ENCODE measurements around the gene SPAG6.

Gene SPAG6

GRCh38 chr10:22442063-22442462 is 96.8 kb downstream of the SPAG6 start:
- Mint-ChIP-seq H3K4me3 (no peak overlapping the region), H3K9me3 (no peaks in the 10 kb centered on the region), H3K4me1 (peaks cover 22% of the 10 kb centered on the region), H3K36me3 (peaks cover 8% of the 10 kb centered on the region), H3K27ac (no peak overlapping the region)
- no peak for ATAC-seq
- DNase-seq (ENCODE audit: low spot score in 2 of 2) = no peak

- DNase-seq (ENCODE audit: low spot score in 2 of 2) = no peak
- ATAC-seq = no peak
- H3K36me3 Mint-ChIP-seq = peaks cover 4% of the 10 kb centered on the region
- no peaks in the 10 kb centered on the region for H3K9me3 Mint-ChIP-seq
- H3K4me3 Mint-ChIP-seq = no peak overlapping the region
- peaks cover 22% of the 10 kb centered on the region for H3K4me1 Mint-ChIP-seq
- no peak overlapping the region for H3K27ac Mint-ChIP-seq
Measured at GRCh38 chr10:22442468-22442867, 97.2 kb downstream of the SPAG6 start.

- Mint-ChIP-seq H3K4me3 (no peak overlapping the region), H3K36me3 (no peaks in the 10 kb centered on the region), H3K9me3 (no peaks in the 10 kb centered on the region), H3K27ac (no peak overlapping the region), H3K4me1 (peaks cover 13% of the 10 kb centered on the region)
- ATAC-seq (no peak), DNase-seq (ENCODE audit: low spot score in 2 of 2) (no peak)
Measured at GRCh38 chr10:22443175-22443901, 98.0 kb downstream of the SPAG6 start.

DNA sequence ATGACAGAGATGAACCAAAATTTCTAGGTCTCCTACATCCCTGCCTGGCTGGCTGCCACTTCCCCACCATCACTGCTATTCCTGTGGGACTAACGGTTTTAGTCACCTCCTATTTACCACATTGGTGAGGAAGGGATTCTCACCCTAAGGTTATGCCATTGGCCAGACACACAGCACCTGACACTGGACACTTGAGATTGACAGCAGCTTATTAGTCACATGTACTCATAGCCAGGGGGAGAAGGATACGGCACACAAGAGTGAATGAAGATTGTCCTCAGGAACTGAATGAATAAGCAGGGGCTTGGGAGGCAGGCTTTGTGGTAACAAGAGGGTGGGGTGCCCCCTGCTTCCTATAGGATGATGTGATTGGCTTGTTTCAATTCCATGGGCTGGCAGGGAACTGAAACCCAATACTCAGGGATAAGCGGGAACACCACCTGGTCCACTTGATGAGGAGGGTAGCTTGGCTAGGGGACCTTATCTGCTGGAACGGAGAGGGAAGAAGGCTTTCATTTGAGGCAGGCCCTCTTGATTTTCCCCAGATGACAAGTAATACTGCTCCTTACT is 99.0 kb downstream of the SPAG6 start:
- Mint-ChIP-seq H3K4me3 (no peak overlapping the region), H3K27ac (no peak overlapping the region), H3K9me3 (no peaks in the 10 kb centered on the region), H3K4me1 (peaks cover 5% of the 10 kb centered on the region), H3K36me3 (no peaks in the 10 kb centered on the region)
- ATAC-seq (no peak), DNase-seq (ENCODE audit: low spot score in 2 of 2) (no peak)

DNA sequence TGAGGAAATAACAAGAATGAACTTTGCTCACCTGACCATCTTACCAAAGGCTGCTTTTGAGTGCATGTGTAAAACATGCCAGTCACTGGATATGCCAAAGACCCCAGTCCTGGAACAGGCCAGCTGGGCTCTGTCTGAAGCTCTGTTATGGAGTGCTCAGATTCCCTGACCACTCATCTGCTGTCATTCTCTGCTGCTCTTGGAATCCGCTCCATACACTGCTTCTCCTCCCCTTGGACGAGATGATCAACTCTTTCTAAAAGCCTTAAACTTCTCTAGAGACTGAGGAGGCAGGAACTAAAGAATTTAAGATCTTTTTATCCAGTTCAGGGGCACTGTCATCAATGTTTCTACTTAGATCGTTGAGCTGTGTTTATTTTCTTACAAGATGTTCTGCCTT is 100.2 kb downstream of the SPAG6 start:
- Mint-ChIP-seq H3K9me3 (no peaks in the 10 kb centered on the region), H3K27ac (no peak overlapping the region), H3K4me3 (no peak overlapping the region), H3K36me3 (no peaks in the 10 kb centered on the region), H3K4me1 (no peaks in the 10 kb centered on the region)
- no peak for DNase-seq (ENCODE audit: low spot score in 2 of 2)
- no peak for ATAC-seq

GRCh38 chr10:22447068-22447467 is 101.8 kb downstream of the SPAG6 start:
- H3K36me3 Mint-ChIP-seq = no peaks in the 10 kb centered on the region
- DNase-seq (ENCODE audit: low spot score in 2 of 2) (no peak), ATAC-seq (no peak)
- H3K4me3 Mint-ChIP-seq = no peak overlapping the region
- no peaks in the 10 kb centered on the region for H3K9me3 Mint-ChIP-seq
- no peak overlapping the region for H3K27ac Mint-ChIP-seq
- H3K4me1 Mint-ChIP-seq = no peaks in the 10 kb centered on the region

- Mint-ChIP-seq H3K4me1 (no peaks in the 10 kb centered on the region), H3K36me3 (no peaks in the 10 kb centered on the region), H3K9me3 (no peaks in the 10 kb centered on the region), H3K4me3 (no peak overlapping the region), H3K27ac (no peak overlapping the region)
- ATAC-seq = no peak
- DNase-seq (ENCODE audit: low spot score in 2 of 2) = no peak
Measured at GRCh38 chr10:22451346-22451745, 106.0 kb downstream of the SPAG6 start.

DNA sequence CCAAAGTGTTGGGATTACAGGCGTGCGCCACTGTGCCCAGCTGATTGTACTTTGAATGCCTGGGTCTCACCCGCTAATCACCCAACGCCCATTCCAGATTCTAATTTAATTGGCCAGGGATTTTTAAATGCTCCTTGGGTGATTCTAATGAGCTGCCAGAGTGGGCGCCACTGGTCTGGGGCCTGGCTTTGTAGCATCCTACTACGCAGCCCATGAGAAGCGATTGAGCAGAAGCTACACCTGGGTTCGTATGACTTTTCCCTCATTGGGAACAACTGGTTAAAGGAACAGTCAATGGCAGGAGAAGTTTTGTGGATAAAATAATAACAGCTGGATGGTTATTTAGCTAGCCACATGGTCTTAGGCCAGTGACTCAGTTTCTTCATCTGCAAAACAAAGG is 108.0 kb downstream of the SPAG6 start:
- Mint-ChIP-seq H3K27ac (no peak overlapping the region), H3K36me3 (no peaks in the 10 kb centered on the region), H3K9me3 (no peaks in the 10 kb centered on the region), H3K4me1 (no peaks in the 10 kb centered on the region), H3K4me3 (no peak overlapping the region)
- DNase-seq (ENCODE audit: low spot score in 2 of 2) (no peak), ATAC-seq (no peak)

- Mint-ChIP-seq H3K27ac (no peak overlapping the region), H3K4me1 (no peaks in the 10 kb centered on the region), H3K36me3 (no peaks in the 10 kb centered on the region), H3K4me3 (no peak overlapping the region), H3K9me3 (no peaks in the 10 kb centered on the region)
- ATAC-seq (no peak), DNase-seq (ENCODE audit: low spot score in 2 of 2) (no peak)
Measured at GRCh38 chr10:22453948-22454591, 108.8 kb downstream of the SPAG6 start.

- no peak overlapping the region for H3K4me3 Mint-ChIP-seq
- H3K36me3 Mint-ChIP-seq = no peaks in the 10 kb centered on the region
- no peak for DNase-seq (ENCODE audit: low spot score in 2 of 2)
- H3K27ac Mint-ChIP-seq = no peak overlapping the region
- ATAC-seq = no peak
- no peaks in the 10 kb centered on the region for H3K9me3 Mint-ChIP-seq
- H3K4me1 Mint-ChIP-seq = no peaks in the 10 kb centered on the region
Measured at GRCh38 chr10:22454634-22455033, 109.3 kb downstream of the SPAG6 start.

GRCh38 chr10:22455068-22455857 is 110.0 kb downstream of the SPAG6 start:
- Mint-ChIP-seq H3K4me3 (no peak overlapping the region), H3K27ac (no peak overlapping the region), H3K36me3 (no peaks in the 10 kb centered on the region), H3K4me1 (no peaks in the 10 kb centered on the region), H3K9me3 (no peaks in the 10 kb centered on the region)
- ATAC-seq (no peak), DNase-seq (ENCODE audit: low spot score in 2 of 2) (no peak)

GRCh38 chr10:22456486-22456885 is 111.2 kb downstream of the SPAG6 start:
- no peak for DNase-seq (ENCODE audit: low spot score in 2 of 2)
- ATAC-seq = no peak
- no peaks in the 10 kb centered on the region for H3K4me1 Mint-ChIP-seq
- no peak overlapping the region for H3K27ac Mint-ChIP-seq
- no peak overlapping the region for H3K4me3 Mint-ChIP-seq
- H3K9me3 Mint-ChIP-seq = no peaks in the 10 kb centered on the region
- no peaks in the 10 kb centered on the region for H3K36me3 Mint-ChIP-seq

DNA sequence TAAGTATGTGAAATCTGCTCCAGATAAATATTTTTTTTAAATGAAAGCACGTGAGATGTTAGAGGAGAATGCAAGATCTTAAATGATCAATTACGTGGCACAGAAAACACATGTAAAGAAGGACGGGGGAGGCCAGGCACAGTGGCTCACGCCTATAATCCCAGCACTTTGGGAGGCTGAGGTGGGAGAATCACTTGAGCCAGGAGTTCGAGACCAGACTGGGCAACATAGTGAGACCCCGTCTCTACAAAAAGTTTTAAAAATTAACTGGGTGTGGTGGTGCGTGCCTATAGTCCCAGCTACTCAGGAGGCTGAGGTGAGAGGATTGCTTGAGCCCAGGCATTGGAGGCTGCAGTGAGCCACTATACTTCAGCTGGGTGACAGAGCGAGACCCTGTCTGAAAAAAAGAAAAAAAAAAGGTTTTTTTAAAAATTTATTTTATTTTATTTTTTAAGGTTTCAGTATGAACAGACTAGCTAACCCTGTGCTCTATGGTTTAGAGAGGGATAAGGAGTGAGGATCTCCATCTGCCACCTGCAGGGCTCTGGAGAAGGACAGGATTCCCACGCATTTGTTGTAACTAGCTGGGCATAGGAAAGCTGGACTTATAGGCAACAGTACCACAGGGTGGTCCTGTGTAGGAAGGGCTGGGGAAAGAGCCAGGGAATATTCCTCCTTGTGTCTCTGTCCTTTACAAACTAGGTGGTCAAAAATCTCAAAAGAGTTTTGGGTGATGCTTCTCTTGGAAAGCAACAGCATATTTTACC is 113.2 kb downstream of the SPAG6 start:
- no peak overlapping the region for H3K27ac Mint-ChIP-seq
- DNase-seq (ENCODE audit: low spot score in 2 of 2) (no peak), ATAC-seq (no peak)
- H3K9me3 Mint-ChIP-seq = no peaks in the 10 kb centered on the region
- H3K4me3 Mint-ChIP-seq = no peak overlapping the region
- H3K36me3 Mint-ChIP-seq = no peaks in the 10 kb centered on the region
- no peaks in the 10 kb centered on the region for H3K4me1 Mint-ChIP-seq

GRCh38 chr10:22459496-22459895 is 114.2 kb downstream of the SPAG6 start:
- DNase-seq (ENCODE audit: low spot score in 2 of 2) = no peak
- Mint-ChIP-seq H3K36me3 (no peaks in the 10 kb centered on the region), H3K27ac (no peak overlapping the region), H3K4me1 (no peaks in the 10 kb centered on the region), H3K4me3 (no peak overlapping the region), H3K9me3 (no peaks in the 10 kb centered on the region)
- ATAC-seq = no peak

DNA sequence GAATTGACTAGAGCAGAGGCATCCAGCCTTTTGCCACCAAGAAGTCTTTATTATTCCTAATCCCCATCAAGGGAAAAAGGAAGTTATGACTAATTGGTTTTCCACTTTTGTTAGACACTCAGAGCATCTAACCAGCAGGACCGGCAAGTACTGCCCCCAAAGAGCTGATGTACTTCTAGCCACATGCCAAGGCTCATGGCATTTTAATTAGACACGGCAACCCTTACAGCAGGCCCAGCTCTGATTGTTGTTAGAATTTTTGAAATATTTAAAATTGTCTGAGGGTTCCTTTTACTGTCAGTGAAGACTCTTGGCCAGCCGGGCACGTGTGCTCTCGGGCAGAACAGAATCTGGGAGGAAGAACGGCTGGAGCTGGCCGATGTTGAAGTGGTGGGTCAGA is 114.8 kb downstream of the SPAG6 start:
- DNase-seq (ENCODE audit: low spot score in 2 of 2) = no peak
- H3K4me3 Mint-ChIP-seq = no peak overlapping the region
- H3K27ac Mint-ChIP-seq = no peak overlapping the region
- no peaks in the 10 kb centered on the region for H3K36me3 Mint-ChIP-seq
- no peaks in the 10 kb centered on the region for H3K9me3 Mint-ChIP-seq
- no peak for ATAC-seq
- H3K4me1 Mint-ChIP-seq = no peaks in the 10 kb centered on the region
